ENCODE measurements around the gene COIL.

- TF ChIP-seq CTCF (IDR thresholded peaks at IDR 0.05; ENCODE audit: borderline replicate concordance, extremely low read depth, low read length, poor library complexity, severe bottlenecking) (peak; percentile 22), EZH2 (IDR thresholded peaks at IDR 0.05; ENCODE audit: borderline replicate concordance, low read depth, low read length, severe bottlenecking) (no peak)
Measured at GRCh38 chr17:56913867-56914580, 46.8 kb downstream of the COIL start, which contains the start of gene TRIM25.

Measured in DND-41 (cell line).